ENCODE data around the gene ATPAF2.

DNA sequence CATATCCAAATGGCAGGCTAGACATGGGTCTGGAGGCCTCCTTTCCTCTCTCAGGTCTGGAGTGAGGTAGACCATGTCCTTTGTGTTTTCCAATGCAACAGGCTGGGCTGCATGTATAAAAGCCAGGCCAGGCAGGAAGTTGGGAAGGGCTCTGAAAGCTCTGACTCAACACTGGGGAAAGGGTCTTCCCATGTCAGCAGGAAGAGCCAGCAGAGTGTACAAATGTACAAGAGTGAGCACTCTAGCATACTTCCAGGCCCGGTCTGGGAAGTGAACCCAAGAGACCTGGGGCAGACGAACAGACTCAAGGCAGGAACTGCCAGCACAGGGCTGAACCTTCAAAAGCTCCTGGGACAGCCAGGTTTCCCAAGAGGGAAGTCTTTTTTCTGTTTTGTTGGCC is 7.0 kb downstream of the ATPAF2 start:
- TF ChIP-seq JUNB (IDR thresholded peaks at IDR 0.05): no peak
- TF ChIP-seq, protein P1, sequence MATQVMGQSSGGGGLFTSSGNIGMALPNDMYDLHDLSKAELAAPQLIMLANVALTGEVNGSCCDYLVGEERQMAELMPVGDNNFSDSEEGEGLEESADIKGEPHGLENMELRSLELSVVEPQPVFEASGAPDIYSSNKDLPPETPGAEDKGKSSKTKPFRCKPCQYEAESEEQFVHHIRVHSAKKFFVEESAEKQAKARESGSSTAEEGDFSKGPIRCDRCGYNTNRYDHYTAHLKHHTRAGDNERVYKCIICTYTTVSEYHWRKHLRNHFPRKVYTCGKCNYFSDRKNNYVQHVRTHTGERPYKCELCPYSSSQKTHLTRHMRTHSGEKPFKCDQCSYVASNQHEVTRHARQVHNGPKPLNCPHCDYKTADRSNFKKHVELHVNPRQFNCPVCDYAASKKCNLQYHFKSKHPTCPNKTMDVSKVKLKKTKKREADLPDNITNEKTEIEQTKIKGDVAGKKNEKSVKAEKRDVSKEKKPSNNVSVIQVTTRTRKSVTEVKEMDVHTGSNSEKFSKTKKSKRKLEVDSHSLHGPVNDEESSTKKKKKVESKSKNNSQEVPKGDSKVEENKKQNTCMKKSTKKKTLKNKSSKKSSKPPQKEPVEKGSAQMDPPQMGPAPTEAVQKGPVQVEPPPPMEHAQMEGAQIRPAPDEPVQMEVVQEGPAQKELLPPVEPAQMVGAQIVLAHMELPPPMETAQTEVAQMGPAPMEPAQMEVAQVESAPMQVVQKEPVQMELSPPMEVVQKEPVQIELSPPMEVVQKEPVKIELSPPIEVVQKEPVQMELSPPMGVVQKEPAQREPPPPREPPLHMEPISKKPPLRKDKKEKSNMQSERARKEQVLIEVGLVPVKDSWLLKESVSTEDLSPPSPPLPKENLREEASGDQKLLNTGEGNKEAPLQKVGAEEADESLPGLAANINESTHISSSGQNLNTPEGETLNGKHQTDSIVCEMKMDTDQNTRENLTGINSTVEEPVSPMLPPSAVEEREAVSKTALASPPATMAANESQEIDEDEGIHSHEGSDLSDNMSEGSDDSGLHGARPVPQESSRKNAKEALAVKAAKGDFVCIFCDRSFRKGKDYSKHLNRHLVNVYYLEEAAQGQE (IDR thresholded peaks at IDR 0.05; ENCODE audit: low read depth, low read length): no peak
- no peak for TF ChIP-seq POLR2A (IDR thresholded peaks at IDR 0.05; ENCODE audit: low read depth, low read length)
- TF ChIP-seq RELA (IDR thresholded peaks at IDR 0.05; ENCODE audit: borderline replicate concordance, partially characterized antibody): no peak
- TF ChIP-seq, protein P2, sequence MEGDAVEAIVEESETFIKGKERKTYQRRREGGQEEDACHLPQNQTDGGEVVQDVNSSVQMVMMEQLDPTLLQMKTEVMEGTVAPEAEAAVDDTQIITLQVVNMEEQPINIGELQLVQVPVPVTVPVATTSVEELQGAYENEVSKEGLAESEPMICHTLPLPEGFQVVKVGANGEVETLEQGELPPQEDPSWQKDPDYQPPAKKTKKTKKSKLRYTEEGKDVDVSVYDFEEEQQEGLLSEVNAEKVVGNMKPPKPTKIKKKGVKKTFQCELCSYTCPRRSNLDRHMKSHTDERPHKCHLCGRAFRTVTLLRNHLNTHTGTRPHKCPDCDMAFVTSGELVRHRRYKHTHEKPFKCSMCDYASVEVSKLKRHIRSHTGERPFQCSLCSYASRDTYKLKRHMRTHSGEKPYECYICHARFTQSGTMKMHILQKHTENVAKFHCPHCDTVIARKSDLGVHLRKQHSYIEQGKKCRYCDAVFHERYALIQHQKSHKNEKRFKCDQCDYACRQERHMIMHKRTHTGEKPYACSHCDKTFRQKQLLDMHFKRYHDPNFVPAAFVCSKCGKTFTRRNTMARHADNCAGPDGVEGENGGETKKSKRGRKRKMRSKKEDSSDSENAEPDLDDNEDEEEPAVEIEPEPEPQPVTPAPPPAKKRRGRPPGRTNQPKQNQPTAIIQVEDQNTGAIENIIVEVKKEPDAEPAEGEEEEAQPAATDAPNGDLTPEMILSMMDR (IDR thresholded peaks at IDR 0.05 in 2 of 3, conservative IDR thresholded peaks at IDR 0.05 in 1 of 3; ENCODE audit: control insufficient read depth in 2 of 3, extremely low read depth in 1 of 3, insufficient read depth in 1 of 3, low read depth in 3 of 3, low read length in 3 of 3): no peak
